HepG2 (cell line): ENCODE data around the gene ME3. TPM values are rescaled to one million over a fixed set of nuclear protein-coding genes. Genes with fewer than 3 reads are reported as not detected.

Experiments
- ATAC-seq: fragments of 200-7000 bp; cut with Tn5 transposase; 3 replicates; pipeline ENCODE4 v1.9.1; 2020; ENCODE audit warnings: mild to moderate bottlenecking, moderate library complexity
- BruUV-seq: library from RNA; stranded (reverse); fragments of 400-500 nt; replicated peaks from 2 replicates; lab custom pipeline; 2021; lab: Mats Ljungman, UMichigan
- CTCF ChIA-PET: fragments of 300-600 bp; formaldehyde crosslinking; extraction: SDS; loops from one replicate; lab custom pipeline; 2021; ENCODE audit warnings: low total read pairs, inconsistent platforms, low intra/inter-chr PET ratio; lab: Yijun Ruan, JAX
- POLR2A ChIA-PET: fragments of 350-600 bp; sonication (Branson Sonifier 250); formaldehyde crosslinking; loops from one replicate; lab custom pipeline; 2020; ENCODE audit warnings: antibody characterized with exemption, inconsistent platforms; lab: Yijun Ruan, JAX
- DNase-seq: peaks from one replicate; pipeline ENCODE4 v3.0.0-alpha.2; 2015; ENCODE audit warnings: low spot score
- FAIRE-seq: peaks from 3 replicates; lab custom pipeline; 2011; peaks lifted over from hg19 to GRCh38; lab: Jason Lieb, UNC
- H2AFZ ChIP-seq: one replicate; pipeline ENCODE4 v1.6.1; 2011; ENCODE audit warnings: low read length, inconsistent platforms
- H3K27ac ChIP-seq: fragments of 300-600 bp; 3 replicates; pipeline ENCODE4 v1.8.0; 2011; ENCODE audit warnings: mixed run types, mild to moderate bottlenecking, mixed read lengths, low read length, inconsistent platforms; ENCODE audit not compliant: insufficient read depth; ENCODE audit errors: extremely low read length
- H3K27me3 ChIP-seq, 2 experiments: fragments of 200-600 bp in 1 of 2; 2 replicates in 1 of 2; 3 replicates in 1 of 2; pipeline versions ENCODE4 v1.6.0 to v1.8.0; 2011; ENCODE audit warnings: low read length in 2 of 2, mild to moderate bottlenecking in 2 of 2, moderate library complexity in 2 of 2, inconsistent platforms in 1 of 2; ENCODE audit not compliant: insufficient read depth in 2 of 2, control insufficient read depth in 1 of 2
- H3K36me3 ChIP-seq, 2 experiments: fragments of 200-600 bp in 1 of 2; replicated peaks in 1 of 2; 2 replicates in 1 of 2; 3 replicates in 1 of 2; pipeline versions ENCODE4 v1.5.1 to v1.8.0; 2011; ENCODE audit warnings: low read length in 2 of 2, inconsistent platforms in 1 of 2; ENCODE audit not compliant: insufficient read depth in 2 of 2, control insufficient read depth in 1 of 2
- H3K4me1 ChIP-seq: 2 replicates; pipeline ENCODE4 v1.5.1; 2012; ENCODE audit warnings: low read length, inconsistent platforms; ENCODE audit not compliant: insufficient read depth
- H3K4me2 ChIP-seq: 2 replicates; pipeline ENCODE4 v1.6.0; 2011; ENCODE audit warnings: low read depth, low read length, inconsistent platforms
- H3K4me3 ChIP-seq, 3 experiments: fragments of 200-600 bp in 1 of 3; sonication (generic), shearing (Covaris generic) in 1 of 3; replicated peaks in 1 of 3; 2 replicates each; pipeline ENCODE4 v1.5.1; 2011 to 2016; ENCODE audit warnings: low read length in 3 of 3, inconsistent platforms in 2 of 3, low read depth in 2 of 3, mild to moderate bottlenecking in 2 of 3, control low read depth in 1 of 3, mixed read lengths in 1 of 3; ENCODE audit not compliant: insufficient read depth in 1 of 3
- H3K79me2 ChIP-seq: one replicate; pipeline ENCODE4 v1.6.1; 2011; ENCODE audit warnings: low read length, inconsistent platforms; ENCODE audit not compliant: insufficient read depth
- H3K9ac ChIP-seq: 2 replicates; pipeline ENCODE4 v1.6.0; 2011; ENCODE audit warnings: mild to moderate bottlenecking, low read depth, low read length, inconsistent platforms; ENCODE audit not compliant: insufficient read depth
- H3K9me3 ChIP-seq: 2 replicates; pipeline ENCODE4 v1.5.1; 2012; ENCODE audit warnings: mild to moderate bottlenecking, low read length
- H4K20me1 ChIP-seq: 2 replicates; pipeline ENCODE4 v1.6.0; 2011; ENCODE audit warnings: inconsistent platforms, mild to moderate bottlenecking, low read length, moderate library complexity; ENCODE audit not compliant: insufficient read depth
- HMGXB4 ChIP-seq, 2 experiments: sonication (generic) in 1 of 2; formaldehyde crosslinking in 1 of 2; IDR thresholded peaks; 2 replicates each; pipeline versions ENCODE4 v1.4.0 to v1.6.1; 2018 to 2020; ENCODE audit warnings: missing genetic modification reagents in 2 of 2, borderline replicate concordance in 1 of 2, low read depth in 1 of 2, mild to moderate bottlenecking in 1 of 2, missing biosample characterization in 1 of 2
- MNT ChIP-seq: fragments of 450-650 bp; IDR thresholded peaks from 2 replicates; pipeline ENCODE4 v1.6.1; 2016
- SIX4 ChIP-seq: sonication (generic); formaldehyde crosslinking; IDR thresholded peaks from 2 replicates; pipeline ENCODE4 v1.4.0; 2020; ENCODE audit warnings: missing genetic modification reagents
- in situ Hi-C: cut with HindIII; loops from 2 replicates; pipeline ENCODE4 v1.10.0; 2017; ENCODE audit warnings: low pct_unique_long_range_greater_than_20kb; ENCODE audit not compliant: extremely low pct_ligation_motif_present
- intact Hi-C: fragments of 100-400 bp; cut with micrococcal nuclease; formaldehyde crosslinking; loops from one replicate; pipeline ENCODE4 v1.10.0; 2022; ENCODE audit not compliant: unreplicated experiment
- polyA plus RNA-seq, 8 experiments: library from polyadenylated mRNA; depleted of rRNA in 3 of 8; stranded (reverse) in 7 of 8; unstranded in 1 of 8; fragments of >200 nt; fragmentation: Illumina TruSeq in 4 of 8; extraction: Trizol in 4 of 8; gene quantifications; 2 replicates each; pipeline versions ENCODE4 v1.2.1 to v1.2.3, GENCODE V29; 2011 to 2016; ENCODE audit warnings: low read depth in 4 of 8, missing spikeins in 1 of 8, mixed read lengths in 1 of 8; ENCODE audit not compliant: insufficient read depth in 1 of 8
- total RNA-seq, 5 experiments: library from RNA; depleted of rRNA; stranded (reverse); fragments of >200 nt; fragmentation: Illumina TruSeq; extraction: Trizol; gene quantifications; 2 replicates each; pipeline ENCODE4 v1.2.3, GENCODE V29; 2016; ENCODE audit warnings: low read depth in 1 of 5

ME3 gene
- total and polyA plus RNA-seq, 2 of the 13 experiments (the other 11 are each of a cell fraction or from before 2014, with no cell fraction given), result not detected

- TF ChIP-seq HMGXB4 (CRISPR knock-in tag; IDR thresholded peaks at IDR 0.05; ENCODE audit: borderline replicate concordance in 1 of 2, low read depth in 1 of 2), result no peak
These were observed 3.0 kb downstream of the ME3 start (continued) for GRCh38 chr11:86669424-86669823.

- DNase-seq, result no peak
- POLR2A ChIA-PET, result no interaction called here
These were observed 3.5 kb downstream of the ME3 start for GRCh38 chr11:86668929-86669328.

More at GRCh38 chr11:86668929-86669328, 3.5 kb downstream of the ME3 start:
- BruUV-seq, result no TSS peak
- peaks cover 13% of the 10 kb centered on the region; the same call in 1 of the 2 replicates for H3K4me1 ChIP-seq
- no peak overlapping the region for H2AFZ ChIP-seq
- no peak overlapping the region for H3K9ac ChIP-seq
- no peaks in the 10 kb centered on the region for H3K36me3 ChIP-seq
- no peaks in the 10 kb centered on the region for H3K79me2 ChIP-seq
- in situ Hi-C loops (no loop called here), intact Hi-C loops (loop anchor here (1.0 kb wide), 1 partner anchor 149 kb away; no protein-coding TSS in a partner anchor)
- H3K27me3 ChIP-seq, result peaks cover 4 to 66% of the 10 kb centered on the region in 2 experiments
- H3K9me3 ChIP-seq, result no peaks in the 10 kb centered on the region
- no peaks in the 10 kb centered on the region for H4K20me1 ChIP-seq
- FAIRE-seq (no peak), ATAC-seq (no peak)
- TF ChIP-seq MNT (no peak), SIX4 (CRISPR knock-in tag) (no peak)
- H3K4me2 ChIP-seq, result no peak overlapping the region
- CTCF ChIA-PET, result no interaction called here
- no peak overlapping the region for H3K4me3 ChIP-seq
- no peak overlapping the region for H3K27ac ChIP-seq
